Measurements from ENCODE around the gene CMIP. TPM values are rescaled to one million over a fixed set of nuclear protein-coding genes. Genes with fewer than 3 reads are reported as not detected.

CMIP gene
- polyA plus RNA-seq, 1 experiment: 2.7 TPM

DNA sequence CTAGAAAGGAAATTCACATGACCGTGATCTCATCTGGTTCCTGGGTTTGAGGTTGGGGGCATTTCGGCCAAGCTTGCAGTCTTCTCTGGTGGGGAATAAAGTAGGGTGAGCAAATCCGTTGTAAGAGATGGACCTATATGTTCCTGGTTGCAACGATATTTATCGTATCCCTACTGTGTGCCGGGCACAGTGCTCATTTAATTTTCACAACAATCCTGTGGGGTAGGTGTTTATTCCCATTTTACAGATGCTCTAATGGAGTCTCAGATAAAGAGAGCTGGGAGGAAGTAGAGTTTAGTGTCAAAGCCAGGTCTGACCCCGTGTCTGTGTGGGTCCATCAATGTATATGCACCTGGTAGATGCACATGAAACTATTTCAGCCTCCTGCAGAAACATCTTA is 9.4 kb downstream of the CMIP start:
- CTCF ChIA-PET: no interaction called here
- Histone ChIP-seq H3K27me3 (ENCODE audit: control insufficient read depth, insufficient read depth, low read length) (no peaks in the 10 kb centered on the region), H3K4me3 (ENCODE audit: low read depth, low read length) (no peak overlapping the region), H3K27ac (ENCODE audit: low read depth, low read length) (no peak overlapping the region), H3K9me3 (ENCODE audit: control insufficient read depth, insufficient read depth, low read length) (no peaks in the 10 kb centered on the region)
- POLR2A ChIA-PET: no interaction called here
- no peak for TF ChIP-seq CTCF (IDR thresholded peaks at IDR 0.05; ENCODE audit: low read depth, low read length)
- DNase-seq (ENCODE audit: low read depth, low spot score): no peak

GRCh38 chr16:81455006-81455405 is 10.4 kb downstream of the CMIP start:
- H3K9me3 ChIP-seq (ENCODE audit: control insufficient read depth, insufficient read depth, low read length): no peaks in the 10 kb centered on the region
- DNase-seq (ENCODE audit: low read depth, low spot score): no peak
- no peak overlapping the region for H3K27ac ChIP-seq (ENCODE audit: low read depth, low read length)
- TF ChIP-seq CTCF (IDR thresholded peaks at IDR 0.05; ENCODE audit: low read depth, low read length): no peak
- H3K27me3 ChIP-seq (ENCODE audit: control insufficient read depth, insufficient read depth, low read length): no peaks in the 10 kb centered on the region
- POLR2A ChIA-PET: no interaction called here
- H3K4me3 ChIP-seq (ENCODE audit: low read depth, low read length): no peak overlapping the region
- CTCF ChIA-PET: interaction anchor here (0.5 kb wide), 1 partner anchor 140 kb away, joined by 5 read pairs; no protein-coding TSS in a partner anchor

- ChIA-PET POLR2A (no interaction called here), CTCF (interaction anchor here (0.5 kb wide), 1 partner anchor 140 kb away, joined by 5 read pairs; no protein-coding TSS in a partner anchor)
- TF ChIP-seq CTCF (IDR thresholded peaks at IDR 0.05; ENCODE audit: low read depth, low read length): no peak
These were observed 11.3 kb downstream of the CMIP start for GRCh38 chr16:81455720-81456494.

GRCh38 chr16:81456523-81457325 is 12.1 kb downstream of the CMIP start:
- CTCF ChIA-PET: no interaction called here
- H3K4me3 ChIP-seq (ENCODE audit: low read depth, low read length): no peak overlapping the region
- DNase-seq (ENCODE audit: low read depth, low spot score): no peak
- H3K27me3 ChIP-seq (ENCODE audit: control insufficient read depth, insufficient read depth, low read length): no peaks in the 10 kb centered on the region
- no peaks in the 10 kb centered on the region for H3K9me3 ChIP-seq (ENCODE audit: control insufficient read depth, insufficient read depth, low read length)
- no peak for TF ChIP-seq CTCF (IDR thresholded peaks at IDR 0.05; ENCODE audit: low read depth, low read length)
- POLR2A ChIA-PET: no interaction called here
- H3K27ac ChIP-seq (ENCODE audit: low read depth, low read length): no peak overlapping the region

More at GRCh38 chr16:81455720-81456494, 11.3 kb downstream of the CMIP start:
- no peak for DNase-seq (ENCODE audit: low read depth, low spot score)
- Histone ChIP-seq H3K9me3 (ENCODE audit: control insufficient read depth, insufficient read depth, low read length) (no peaks in the 10 kb centered on the region), H3K27ac (ENCODE audit: low read depth, low read length) (no peak overlapping the region), H3K27me3 (ENCODE audit: control insufficient read depth, insufficient read depth, low read length) (no peaks in the 10 kb centered on the region), H3K4me3 (ENCODE audit: low read depth, low read length) (no peak overlapping the region)
